Esophagus squamous epithelium (tissue), 4 donors: ENCODE data around the gene LINGO4.

Experiments used
- CTCF ChIP-seq, 6 experiments: fragments of 450-650 bp in 4 of 6; fragments of 200-600 bp in 2 of 6; sonication (generic) in 2 of 6; IDR thresholded peaks; one replicate each; pipeline ENCODE4 v1.5.1; 2016 to 2019; ENCODE audit warnings: antibody characterized with exemption in 6 of 6, mild to moderate bottlenecking in 4 of 6, moderate library complexity in 4 of 6
- POLR2A ChIP-seq, 4 donors: fragments of 450-650 bp; IDR thresholded peaks; one replicate each; pipeline ENCODE4 v1.6.1; 2017; ENCODE audit warnings: antibody characterized with exemption in 4 of 4, mild to moderate bottlenecking in 4 of 4, moderate library complexity in 3 of 4

GRCh38 chr1:151783796-151784195, 21.4 kb downstream of the LINGO4 start:
- no peak for TF ChIP-seq POLR2A (IDR thresholded peaks at IDR 0.05)
- no peak for TF ChIP-seq CTCF (IDR thresholded peaks at IDR 0.05)
